Tibial artery (tissue), 4 donors: Measurements from ENCODE around the gene STUB1.

ENCODE experiments used
- DNase-seq, 2 donors: peaks; one replicate each; pipeline ENCODE4 v3.0.0-alpha.2; 2019
- H3K27ac ChIP-seq, 2 donors: fragments of 200-600 bp; sonication (generic) in 1 of 2; 1 replicate in 1 of 2; 2 replicates in 1 of 2; pipeline ENCODE4 v1.5.1; 2018 to 2019; ENCODE audit warnings: mild to moderate bottlenecking in 1 of 2
- H3K27me3 ChIP-seq, 2 donors: fragments of 200-600 bp; sonication (generic) in 1 of 2; one replicate each; pipeline versions ENCODE4 v1.5.1 to v1.6.0; 2016 to 2019
- H3K36me3 ChIP-seq, 3 donors: fragments of 200-600 bp; sonication (generic) in 2 of 3; one replicate each; pipeline ENCODE4 v1.5.1; 2016 to 2019; ENCODE audit warnings: mild to moderate bottlenecking in 2 of 3
- H3K4me1 ChIP-seq, 4 donors: fragments of 200-600 bp; sonication (generic) in 2 of 4; 1 replicate in 3 of 4; 2 replicates in 1 of 4; pipeline ENCODE4 v1.5.1; 2016 to 2019
- H3K4me3 ChIP-seq, 2 donors: fragments of 200-600 bp; sonication (generic) in 1 of 2; 1 replicate in 1 of 2; 2 replicates in 1 of 2; pipeline ENCODE4 v1.5.1; 2018 to 2019; ENCODE audit warnings: mild to moderate bottlenecking in 2 of 2
- H3K9me3 ChIP-seq, 3 donors: fragments of 200-600 bp; sonication (generic) in 1 of 3; one replicate each; pipeline ENCODE4 v1.5.1; 2016 to 2019
- intact Hi-C: fragments of 100-400 bp; cut with DNase I; formaldehyde crosslinking; loops from one replicate; pipeline ENCODE4 v1.15.0; 2023; ENCODE audit warnings: low total_unique reads
- TF ChIP-seq, protein P1 (sequence below), 2 experiments: fragments of 200-600 bp in 1 of 2; fragments of 450-650 bp in 1 of 2; IDR thresholded peaks; one replicate each; pipeline ENCODE4 v1.5.1; 2017 to 2019; ENCODE audit warnings: antibody characterized with exemption in 2 of 2, mild to moderate bottlenecking in 1 of 2, moderate library complexity in 1 of 2

STUB1 gene

DNA sequence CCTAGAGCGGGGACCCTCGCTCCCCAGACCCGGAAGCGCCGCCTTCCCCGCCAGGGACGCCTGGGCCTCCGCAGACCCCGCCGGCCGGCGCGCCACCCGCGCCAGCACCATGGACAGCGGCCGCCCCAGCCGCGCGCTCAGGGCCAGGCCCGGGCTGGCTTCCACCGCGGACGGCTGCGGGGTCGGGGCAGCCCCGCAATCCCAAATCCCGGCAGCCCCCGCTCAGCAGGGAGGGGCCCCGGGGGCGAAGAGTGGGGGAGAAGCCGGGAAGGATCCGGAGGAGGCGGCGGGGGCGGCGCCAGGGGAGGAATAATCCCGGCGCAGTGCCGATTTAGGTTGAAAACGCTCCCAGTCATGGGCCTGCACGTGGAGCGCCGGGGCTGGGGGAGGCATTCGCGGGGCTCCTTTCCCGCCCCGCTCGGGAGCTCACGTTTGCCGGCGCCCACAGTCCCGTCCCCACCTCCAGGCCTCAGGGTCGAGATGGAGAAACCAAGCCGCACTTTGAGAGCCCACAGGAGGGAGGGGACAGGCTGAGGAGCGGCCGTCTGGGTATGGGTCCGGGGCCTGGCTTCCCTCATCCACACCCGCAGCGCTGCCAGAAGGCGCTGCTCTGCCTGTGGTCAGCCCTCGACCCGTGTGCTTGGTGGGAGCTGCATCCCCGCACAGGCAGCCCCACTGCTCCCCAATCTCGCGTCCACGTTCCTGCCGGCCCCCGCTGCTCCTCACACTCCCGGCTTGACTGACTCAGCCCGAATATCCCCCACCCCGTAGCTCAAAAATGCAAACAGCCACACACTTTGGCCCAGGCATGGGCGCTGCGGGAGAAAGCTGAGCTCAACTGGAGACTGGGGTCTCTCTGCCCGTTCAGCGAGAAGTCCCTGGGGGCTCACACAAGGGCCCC is 20.7 kb downstream of the STUB1 start:
- Histone ChIP-seq H3K36me3 (no peaks in the 10 kb centered on the region), H3K4me3 (no peak overlapping the region), H3K27ac (no peak overlapping the region), H3K4me1 (peaks cover 0 to 26% (median 4%) of the 10 kb centered on the region in 4 donors), H3K27me3 (peaks cover 0 to 95% of the 10 kb centered on the region in 2 donors), H3K9me3 (no peaks in the 10 kb centered on the region)
- intact Hi-C loops = no loop called here
- TF ChIP-seq, protein P1, sequence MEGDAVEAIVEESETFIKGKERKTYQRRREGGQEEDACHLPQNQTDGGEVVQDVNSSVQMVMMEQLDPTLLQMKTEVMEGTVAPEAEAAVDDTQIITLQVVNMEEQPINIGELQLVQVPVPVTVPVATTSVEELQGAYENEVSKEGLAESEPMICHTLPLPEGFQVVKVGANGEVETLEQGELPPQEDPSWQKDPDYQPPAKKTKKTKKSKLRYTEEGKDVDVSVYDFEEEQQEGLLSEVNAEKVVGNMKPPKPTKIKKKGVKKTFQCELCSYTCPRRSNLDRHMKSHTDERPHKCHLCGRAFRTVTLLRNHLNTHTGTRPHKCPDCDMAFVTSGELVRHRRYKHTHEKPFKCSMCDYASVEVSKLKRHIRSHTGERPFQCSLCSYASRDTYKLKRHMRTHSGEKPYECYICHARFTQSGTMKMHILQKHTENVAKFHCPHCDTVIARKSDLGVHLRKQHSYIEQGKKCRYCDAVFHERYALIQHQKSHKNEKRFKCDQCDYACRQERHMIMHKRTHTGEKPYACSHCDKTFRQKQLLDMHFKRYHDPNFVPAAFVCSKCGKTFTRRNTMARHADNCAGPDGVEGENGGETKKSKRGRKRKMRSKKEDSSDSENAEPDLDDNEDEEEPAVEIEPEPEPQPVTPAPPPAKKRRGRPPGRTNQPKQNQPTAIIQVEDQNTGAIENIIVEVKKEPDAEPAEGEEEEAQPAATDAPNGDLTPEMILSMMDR (IDR thresholded peaks at IDR 0.05) = no peak
- no peak for DNase-seq

GRCh38 chr16:702341-702740 is 22.1 kb downstream of the STUB1 start:
- Histone ChIP-seq H3K27me3 (peaks cover 0 to 95% of the 10 kb centered on the region in 2 donors), H3K36me3 (no peaks in the 10 kb centered on the region), H3K9me3 (no peaks in the 10 kb centered on the region), H3K27ac (no peak overlapping the region), H3K4me1 (peaks cover 0 to 38% (median 10%) of the 10 kb centered on the region in 4 donors), H3K4me3 (no peak overlapping the region)
- TF ChIP-seq, protein P1 (IDR thresholded peaks at IDR 0.05) = no peak
- intact Hi-C loops = no loop called here
- DNase-seq = no peak

GRCh38 chr16:703406-703805 is 23.2 kb downstream of the STUB1 start:
- Histone ChIP-seq H3K4me1 (peaks cover 0 to 38% (median 10%) of the 10 kb centered on the region in 4 donors), H3K4me3 (no peak overlapping the region), H3K27me3 (peaks cover 0 to 94% of the 10 kb centered on the region in 2 donors), H3K27ac (no peak overlapping the region), H3K9me3 (no peaks in the 10 kb centered on the region), H3K36me3 (no peaks in the 10 kb centered on the region)
- TF ChIP-seq, protein P1 (IDR thresholded peaks at IDR 0.05) = no peak
- intact Hi-C loops = no loop called here
- DNase-seq = no peak

- DNase-seq = no peak
- Histone ChIP-seq H3K36me3 (no peaks in the 10 kb centered on the region), H3K27ac (no peak overlapping the region), H3K4me1 (peaks cover 0 to 38% (median 10%) of the 10 kb centered on the region in 4 donors), H3K27me3 (peaks cover 0 to 98% of the 10 kb centered on the region in 2 donors), H3K4me3 (no peak overlapping the region), H3K9me3 (no peaks in the 10 kb centered on the region)
- TF ChIP-seq, protein P1 (IDR thresholded peaks at IDR 0.05) = no peak
- intact Hi-C loops = no loop called here
Measured at GRCh38 chr16:704047-704446, 23.8 kb downstream of the STUB1 start.

DNA sequence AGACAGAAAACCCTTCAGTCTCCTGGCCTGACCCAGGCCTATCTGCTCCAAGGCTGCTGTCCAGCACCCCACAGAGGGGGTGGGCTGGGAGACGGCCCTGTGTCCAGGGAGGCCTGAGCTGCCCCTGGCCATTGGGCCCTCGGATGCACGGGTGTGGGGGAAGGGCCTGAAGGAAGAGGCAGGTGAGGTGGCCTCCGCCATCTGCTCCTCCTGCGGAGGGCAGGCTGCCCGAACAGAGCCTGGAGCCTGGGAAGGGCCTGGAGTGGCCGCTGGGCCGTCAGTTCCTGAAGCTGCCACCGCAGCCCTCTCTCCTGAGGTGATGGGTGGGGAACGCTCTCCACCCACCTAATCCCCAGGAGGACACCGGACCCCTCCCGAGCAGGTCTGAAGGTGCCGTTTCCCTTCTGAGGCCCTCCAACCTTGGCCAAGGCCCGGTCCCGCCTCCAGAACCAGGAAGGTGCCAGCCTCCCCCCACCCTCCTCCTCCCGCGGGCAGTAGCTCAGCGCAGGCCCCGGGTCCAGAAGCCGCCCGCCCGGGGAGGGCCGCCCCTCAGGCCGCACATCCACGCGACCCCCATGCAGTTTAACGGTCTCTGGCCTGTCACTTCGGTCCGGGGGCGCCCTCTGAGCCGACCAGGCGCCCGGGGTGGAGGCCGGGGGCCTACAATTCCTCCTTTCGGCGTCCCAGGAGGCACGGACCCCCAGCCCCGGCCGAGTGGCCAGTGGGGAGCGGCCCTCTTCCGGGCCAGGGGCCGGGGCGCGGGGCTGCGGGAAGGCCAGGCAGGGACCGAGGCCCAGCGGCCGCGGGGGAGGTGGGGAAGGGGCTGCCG is 24.6 kb downstream of the STUB1 start:
- Histone ChIP-seq H3K4me1 (peaks cover 0 to 41% (median 13%) of the 10 kb centered on the region in 4 donors), H3K36me3 (no peaks in the 10 kb centered on the region), H3K4me3 (no peak overlapping the region), H3K27ac (no peak overlapping the region), H3K27me3 (peaks cover 0 to 98% of the 10 kb centered on the region in 2 donors), H3K9me3 (no peaks in the 10 kb centered on the region)
- no peak for DNase-seq
- TF ChIP-seq, protein P1 (IDR thresholded peaks at IDR 0.05) = no peak
- intact Hi-C loops = no loop called here
